Measurements from ENCODE around the gene GUSB.
"Not testable (repeated sequence)": the region's sequence is repeated elsewhere in the genome, so short reads cannot be mapped to it uniquely, and the experiment has no call there.

GUSB gene

DNA sequence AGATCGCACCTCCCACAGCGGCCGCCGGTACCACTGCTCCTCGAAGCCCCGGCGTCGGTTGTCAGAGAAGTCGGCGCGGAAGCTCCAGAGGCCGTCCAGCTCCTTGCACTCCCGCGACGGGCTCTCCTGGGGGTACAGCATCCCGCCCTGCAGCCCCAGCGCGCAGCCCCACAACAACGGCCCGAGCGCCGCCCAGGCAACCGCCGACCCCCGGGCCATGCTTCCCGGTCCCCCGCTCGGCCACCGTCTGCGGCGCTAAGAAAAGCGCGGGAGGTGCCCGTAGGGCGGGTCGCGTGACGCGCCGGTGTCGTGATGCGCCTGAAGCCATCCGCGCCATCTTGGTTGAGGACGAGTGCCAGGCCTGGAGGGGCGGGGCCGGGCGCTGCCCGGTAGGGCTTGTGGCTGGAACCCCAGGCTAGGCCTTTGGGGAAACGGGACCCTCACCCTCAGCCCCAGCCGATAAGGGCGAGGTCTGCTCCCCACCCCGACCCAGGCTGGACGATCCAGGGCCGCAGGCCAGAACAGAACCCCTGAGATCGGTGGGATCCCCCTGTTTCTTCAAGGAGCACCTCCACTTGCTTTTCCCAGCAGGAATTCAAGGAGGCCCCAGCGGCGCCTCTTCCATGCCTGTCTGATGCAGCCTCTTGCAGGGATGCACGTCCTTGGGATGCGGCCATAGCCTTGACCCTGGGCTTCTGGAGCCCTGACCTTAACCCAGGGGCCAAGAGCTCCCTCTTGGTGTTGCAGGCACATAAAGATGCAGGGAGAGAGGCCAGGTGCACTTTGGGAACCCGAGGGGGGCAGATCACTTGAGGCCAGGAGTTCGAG, at the start of gene GUSB:
TSS of gene GUSB (minus strand) at position 249 of the 828 bp plus-strand sequence. CDS start at position 219, 30 bp downstream.
- TF ChIP-seq, protein P1, sequence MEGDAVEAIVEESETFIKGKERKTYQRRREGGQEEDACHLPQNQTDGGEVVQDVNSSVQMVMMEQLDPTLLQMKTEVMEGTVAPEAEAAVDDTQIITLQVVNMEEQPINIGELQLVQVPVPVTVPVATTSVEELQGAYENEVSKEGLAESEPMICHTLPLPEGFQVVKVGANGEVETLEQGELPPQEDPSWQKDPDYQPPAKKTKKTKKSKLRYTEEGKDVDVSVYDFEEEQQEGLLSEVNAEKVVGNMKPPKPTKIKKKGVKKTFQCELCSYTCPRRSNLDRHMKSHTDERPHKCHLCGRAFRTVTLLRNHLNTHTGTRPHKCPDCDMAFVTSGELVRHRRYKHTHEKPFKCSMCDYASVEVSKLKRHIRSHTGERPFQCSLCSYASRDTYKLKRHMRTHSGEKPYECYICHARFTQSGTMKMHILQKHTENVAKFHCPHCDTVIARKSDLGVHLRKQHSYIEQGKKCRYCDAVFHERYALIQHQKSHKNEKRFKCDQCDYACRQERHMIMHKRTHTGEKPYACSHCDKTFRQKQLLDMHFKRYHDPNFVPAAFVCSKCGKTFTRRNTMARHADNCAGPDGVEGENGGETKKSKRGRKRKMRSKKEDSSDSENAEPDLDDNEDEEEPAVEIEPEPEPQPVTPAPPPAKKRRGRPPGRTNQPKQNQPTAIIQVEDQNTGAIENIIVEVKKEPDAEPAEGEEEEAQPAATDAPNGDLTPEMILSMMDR (IDR thresholded peaks at IDR 0.05; ENCODE audit: unreplicated experiment in 3 of 3), result no peak
- Mint-ChIP-seq H3K27me3 (ENCODE audit: low read depth) (no peaks in the 10 kb centered on the region), H3K4me1 (no peaks in the 10 kb centered on the region), H3K4me3 (peak within 1 kb of the TSS; percentile 74 to 81 (median 79)), H3K27ac (peak within 1 kb of the TSS; percentile 37 to 85 (median 83)), H3K9me3 (no peaks in the 10 kb centered on the region), H3K36me3 (ENCODE audit: low read depth) (peaks cover 8% of the 10 kb centered on the region)

DNA sequence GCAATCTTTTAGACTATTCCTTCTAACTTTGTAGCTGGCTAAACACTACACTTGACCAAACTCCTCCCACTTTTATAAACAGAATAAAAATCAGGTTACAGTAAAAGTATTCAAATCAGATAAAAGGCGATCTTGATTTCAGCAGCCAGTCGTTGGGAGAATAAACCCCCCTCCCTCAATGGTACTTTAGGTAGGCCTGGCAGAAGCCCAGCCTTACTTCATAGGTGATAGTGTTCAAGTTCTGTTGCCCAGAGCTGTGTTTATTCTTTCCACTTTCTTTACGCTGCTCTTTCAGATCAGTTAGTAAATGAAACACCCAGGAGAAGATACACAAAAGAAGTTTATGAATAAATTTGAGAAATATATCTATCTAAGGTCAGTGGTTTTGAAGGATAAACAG, 46.3 kb upstream of the GUSB start:
- H3K4me1 Mint-ChIP-seq; H3K27me3 Mint-ChIP-seq (ENCODE audit: low read depth); H3K27ac Mint-ChIP-seq; H3K36me3 Mint-ChIP-seq (ENCODE audit: low read depth); H3K4me3 Mint-ChIP-seq; H3K9me3 Mint-ChIP-seq: not testable (repeated sequence)

DNA sequence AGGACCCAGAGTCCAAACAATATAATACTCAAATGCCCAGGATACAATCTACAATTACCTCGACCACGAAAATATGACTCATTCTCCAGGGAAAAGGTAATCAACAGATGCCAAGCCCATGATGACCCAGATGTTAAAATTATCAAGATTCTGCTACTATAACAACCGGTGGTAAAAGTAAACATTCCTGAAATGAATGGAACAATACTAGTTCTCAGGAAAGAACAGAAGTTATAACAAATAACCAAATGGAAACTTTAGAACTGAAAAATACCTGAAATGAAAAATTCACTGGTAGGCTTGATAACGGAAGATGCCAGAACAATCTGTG, 34.1 kb upstream of the GUSB start:
- TF ChIP-seq, protein P1 (IDR thresholded peaks at IDR 0.05; ENCODE audit: unreplicated experiment in 3 of 3), result no peak
- H3K4me3 Mint-ChIP-seq, result no peak overlapping the region
- H3K4me1 Mint-ChIP-seq, result no peaks in the 10 kb centered on the region
- no peaks in the 10 kb centered on the region for H3K27me3 Mint-ChIP-seq (ENCODE audit: low read depth)
- H3K36me3 Mint-ChIP-seq (ENCODE audit: low read depth), result no peaks in the 10 kb centered on the region
- H3K9me3 Mint-ChIP-seq, result no peaks in the 10 kb centered on the region
- no peak overlapping the region for H3K27ac Mint-ChIP-seq

DNA sequence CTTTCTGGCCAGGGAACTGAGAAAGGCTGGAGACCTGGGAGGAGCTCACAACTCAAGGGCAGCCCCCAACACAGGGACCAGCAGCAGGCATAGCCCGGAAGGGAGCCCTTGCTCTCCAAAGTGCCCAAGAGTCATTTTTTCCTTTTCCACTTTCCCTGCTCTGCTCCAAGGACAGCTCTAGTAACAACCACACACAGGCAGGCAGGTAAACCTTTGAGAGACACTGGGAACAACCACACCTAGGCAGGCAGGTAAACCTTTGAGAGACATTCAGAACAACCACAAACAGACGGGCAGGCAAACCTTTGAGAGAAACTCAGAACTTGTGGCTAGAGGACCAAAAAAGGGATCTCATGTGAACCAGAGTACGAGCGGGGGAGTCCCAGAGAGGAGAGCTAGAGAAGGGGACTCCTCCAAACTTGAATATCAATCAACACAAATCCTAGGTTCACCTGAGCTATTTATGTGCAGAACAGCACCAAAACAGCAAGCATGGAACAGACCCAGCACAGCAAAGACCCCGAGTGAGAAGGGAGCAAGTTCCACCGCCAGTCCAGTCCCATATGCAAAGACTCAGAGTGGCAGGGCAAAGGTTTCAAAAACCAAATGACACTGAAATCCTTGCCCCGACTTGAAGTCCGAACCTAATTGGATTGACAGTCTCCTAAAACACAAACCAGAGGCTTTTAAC, 33.6 kb upstream of the GUSB start:
- no peaks in the 10 kb centered on the region for H3K9me3 Mint-ChIP-seq
- no peaks in the 10 kb centered on the region for H3K27me3 Mint-ChIP-seq (ENCODE audit: low read depth)
- no peak overlapping the region for H3K4me3 Mint-ChIP-seq
- no peaks in the 10 kb centered on the region for H3K36me3 Mint-ChIP-seq (ENCODE audit: low read depth)
- H3K27ac Mint-ChIP-seq, result no peak overlapping the region
- TF ChIP-seq, protein P1 (IDR thresholded peaks at IDR 0.05; ENCODE audit: unreplicated experiment in 3 of 3), result no peak
- H3K4me1 Mint-ChIP-seq, result no peaks in the 10 kb centered on the region

DNA sequence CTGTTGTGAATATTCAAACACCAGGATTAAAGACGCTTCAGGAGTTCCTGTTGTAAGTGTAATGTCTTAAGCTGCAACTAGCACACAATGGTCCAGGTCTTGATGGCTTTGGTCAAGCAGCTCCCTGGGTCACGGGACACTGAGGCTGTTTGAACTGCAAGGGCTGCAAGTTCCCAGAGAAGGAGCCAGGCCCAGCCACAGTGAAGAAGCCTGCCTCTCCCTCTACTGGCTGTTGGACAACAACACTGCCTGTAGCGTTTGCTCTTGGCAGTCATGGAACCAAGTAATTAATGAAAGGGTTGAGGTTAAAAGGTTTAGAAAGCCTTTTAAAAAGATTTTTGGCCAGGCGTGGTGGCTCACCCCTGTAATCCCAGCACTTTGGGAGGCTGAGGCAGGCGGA, 31.9 kb upstream of the GUSB start:
- no peaks in the 10 kb centered on the region for H3K36me3 Mint-ChIP-seq (ENCODE audit: low read depth)
- TF ChIP-seq, protein P1 (IDR thresholded peaks at IDR 0.05; ENCODE audit: unreplicated experiment in 3 of 3), result peak; percentile 27 to 39 (median 37)
- no peaks in the 10 kb centered on the region for H3K27me3 Mint-ChIP-seq (ENCODE audit: low read depth)
- no peak overlapping the region for H3K4me3 Mint-ChIP-seq
- no peaks in the 10 kb centered on the region for H3K4me1 Mint-ChIP-seq
- H3K27ac Mint-ChIP-seq, result no peak overlapping the region
- no peaks in the 10 kb centered on the region for H3K9me3 Mint-ChIP-seq

DNA sequence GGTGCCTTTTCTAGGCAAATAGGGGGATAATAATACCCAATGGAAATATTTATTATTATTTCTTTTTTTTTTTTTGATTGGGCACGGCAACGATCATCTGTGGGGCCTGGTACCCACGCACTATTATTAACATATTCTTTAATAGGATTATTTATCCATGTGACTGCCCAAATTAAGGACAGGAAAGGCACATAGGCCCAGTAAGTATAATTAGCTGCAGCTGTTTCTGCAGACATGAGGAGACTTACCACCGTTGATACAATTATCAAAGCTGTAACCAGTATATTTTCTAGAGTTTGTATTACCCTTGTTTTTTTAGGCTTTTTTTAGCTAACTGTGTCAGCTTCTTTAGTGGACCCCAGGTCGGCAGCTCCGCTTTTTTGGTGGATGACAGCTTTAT, 25.2 kb upstream of the GUSB start:
- Mint-ChIP-seq H3K4me1 (peaks cover 15% of the 10 kb centered on the region), H3K27ac (peak overlapping the region in 1 of 3 experiments; percentile 38), H3K4me3 (no peak overlapping the region), H3K27me3 (ENCODE audit: low read depth) (no peaks in the 10 kb centered on the region), H3K9me3 (no peaks in the 10 kb centered on the region), H3K36me3 (ENCODE audit: low read depth) (no peaks in the 10 kb centered on the region)
- TF ChIP-seq, protein P1 (IDR thresholded peaks at IDR 0.05; ENCODE audit: unreplicated experiment in 3 of 3), result no peak

DNA sequence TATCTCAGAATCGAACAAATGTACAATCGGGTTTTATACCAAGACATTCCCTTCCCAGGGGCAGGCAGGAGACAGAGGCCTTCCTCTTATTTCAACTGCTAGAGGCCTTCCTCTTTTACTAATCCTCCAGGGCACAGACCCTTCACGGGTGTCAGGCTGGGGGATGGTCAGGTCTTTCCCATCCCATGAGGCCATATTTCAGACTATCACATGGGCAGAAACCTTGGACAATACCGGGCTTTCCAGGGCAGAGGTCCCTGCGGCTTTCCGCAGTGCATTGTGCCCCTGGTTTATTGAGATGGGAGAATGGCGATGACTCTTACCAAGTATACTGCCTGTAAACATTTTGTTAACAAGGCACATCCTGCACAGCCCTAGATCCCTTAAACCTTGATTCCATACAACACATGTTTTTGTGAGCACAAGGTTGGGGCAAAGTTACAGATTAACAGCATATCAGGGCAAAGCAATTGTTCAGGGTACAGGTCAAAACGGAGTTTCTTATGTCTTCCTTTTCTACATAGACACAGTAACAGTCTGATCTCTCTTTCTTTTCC, 23.2 kb upstream of the GUSB start:
- Mint-ChIP-seq H3K4me1 (peaks cover 15% of the 10 kb centered on the region), H3K27ac (peak overlapping the region; percentile 69 to 94 (median 83))
- H3K27me3 Mint-ChIP-seq (ENCODE audit: low read depth); H3K4me3 Mint-ChIP-seq; H3K36me3 Mint-ChIP-seq (ENCODE audit: low read depth); H3K9me3 Mint-ChIP-seq: not testable (repeated sequence)

DNA sequence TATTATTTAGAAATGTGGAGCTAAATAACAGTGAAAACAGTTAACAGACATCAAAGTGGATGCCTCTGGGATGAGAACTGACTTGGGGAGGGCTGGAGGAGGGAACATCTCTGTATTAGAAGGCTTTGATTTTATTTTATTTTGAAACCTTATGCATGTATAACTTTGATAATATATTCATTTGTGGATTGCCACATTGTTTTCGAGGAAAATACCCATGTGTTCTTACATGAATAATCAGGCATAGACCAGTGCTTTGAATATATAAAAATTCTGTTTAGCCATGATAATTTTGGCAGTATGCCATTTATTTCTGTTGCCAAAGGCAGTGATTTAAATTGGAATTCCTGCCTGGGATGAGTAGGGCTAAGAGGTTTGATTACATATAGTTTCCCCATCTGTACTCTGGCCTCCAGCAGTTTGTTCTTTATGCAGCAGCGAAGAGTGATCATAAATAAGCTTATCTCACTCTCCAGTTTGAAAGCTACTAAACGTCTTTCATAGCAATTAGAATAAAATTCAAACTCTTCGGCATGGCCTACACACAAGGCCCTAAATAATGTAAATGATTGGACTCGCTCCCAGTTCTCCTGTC, 18.9 kb upstream of the GUSB start:
- not testable (repeated sequence) for H3K4me1 Mint-ChIP-seq; H3K9me3 Mint-ChIP-seq; H3K27me3 Mint-ChIP-seq (ENCODE audit: low read depth); H3K36me3 Mint-ChIP-seq (ENCODE audit: low read depth); H3K27ac Mint-ChIP-seq; H3K4me3 Mint-ChIP-seq

DNA sequence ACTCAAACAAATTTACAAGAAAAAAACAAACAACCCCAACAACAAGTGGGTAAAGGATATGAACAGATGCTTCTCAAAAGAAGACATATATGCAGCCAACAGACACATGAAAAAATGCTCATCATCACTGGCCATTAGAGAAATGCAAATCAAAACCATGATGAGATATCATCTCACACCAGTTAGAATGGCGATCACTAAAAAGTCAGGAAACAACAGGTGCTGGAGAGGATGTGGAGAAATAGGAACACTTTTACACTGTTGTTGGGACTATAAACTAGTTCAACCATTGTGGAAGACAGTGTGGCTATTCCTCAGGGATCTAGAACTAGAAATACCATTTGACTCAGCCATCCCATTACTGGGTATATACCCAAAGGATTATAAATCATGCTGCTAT, 13.0 kb upstream of the GUSB start:
- H3K4me3 Mint-ChIP-seq; H3K9me3 Mint-ChIP-seq; H3K27me3 Mint-ChIP-seq (ENCODE audit: low read depth); H3K27ac Mint-ChIP-seq; H3K36me3 Mint-ChIP-seq (ENCODE audit: low read depth); H3K4me1 Mint-ChIP-seq: not testable (repeated sequence)
